ENCODE results near the gene SPRR3. TPM values are rescaled to one million over a fixed set of nuclear protein-coding genes. Genes with fewer than 3 reads are reported as not detected.

The SPRR3 gene
- total and polyA plus RNA-seq, 4 donors, result 0.61 TPM; not detected in 3

DNA sequence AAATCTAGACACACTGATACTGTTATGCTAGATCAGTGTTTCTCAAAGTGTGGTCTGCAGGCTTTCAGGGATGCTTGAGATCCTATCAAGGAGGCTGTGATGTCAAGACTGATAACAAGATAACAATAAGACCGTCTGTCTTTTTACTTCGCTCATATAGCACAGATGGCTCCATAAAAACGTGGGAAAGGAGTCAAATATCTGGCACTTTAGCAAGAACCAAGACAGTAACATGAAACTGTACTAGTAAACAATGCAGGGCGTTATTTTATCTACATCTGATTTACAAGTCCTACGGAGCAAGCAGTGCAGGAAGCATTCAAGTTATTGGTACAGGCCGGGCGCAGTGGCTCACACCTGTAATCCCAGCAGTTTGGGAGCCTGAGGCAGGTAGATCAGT, 3.6 kb upstream of the SPRR3 start:
- WGBS, result 54% methylated on average over 7 of the region's 7 CpGs
- no peak overlapping the region for H3K27ac ChIP-seq (ENCODE audit: low read depth in 1 of 2, low read length in 2 of 2)
- no peaks in the 10 kb centered on the region for H3K36me3 ChIP-seq (ENCODE audit: control insufficient read depth in 4 of 4, insufficient read depth in 3 of 4, low read depth in 1 of 4, low read length in 3 of 4)
- H3K4me1 ChIP-seq (ENCODE audit: control insufficient read depth in 4 of 4, insufficient read depth in 4 of 4, low read length in 3 of 4), result no peaks in the 10 kb centered on the region
- no peak overlapping the region for H3K9ac ChIP-seq (ENCODE audit: low read depth in 1 of 2, low read length in 2 of 2)
- H3K4me3 ChIP-seq (ENCODE audit: low read depth in 1 of 3, low read length in 3 of 3), result no peak overlapping the region
- H3K27me3 ChIP-seq (ENCODE audit: control insufficient read depth in 4 of 4, insufficient read depth in 4 of 4, low read length in 3 of 4), result no peaks in the 10 kb centered on the region
- H3K9me3 ChIP-seq (ENCODE audit: control insufficient read depth in 4 of 4, low read length in 3 of 4), result no peaks in the 10 kb centered on the region
- DNase-seq (ENCODE audit: low spot score), result no peak
- TF ChIP-seq REST (IDR thresholded peaks at IDR 0.05) (no peak), FOXA2 (IDR thresholded peaks at IDR 0.05) (no peak), HNF4A (conservative IDR thresholded peaks at IDR 0.05) (no peak), JUND (IDR thresholded peaks at IDR 0.05) (no peak), CTCF (IDR thresholded peaks at IDR 0.05; ENCODE audit: low read depth, low read length, missing input control) (no peak), RXRA (IDR thresholded peaks at IDR 0.05) (no peak), SP1 (IDR thresholded peaks at IDR 0.05) (no peak)
- TF ChIP-seq, protein P1, sequence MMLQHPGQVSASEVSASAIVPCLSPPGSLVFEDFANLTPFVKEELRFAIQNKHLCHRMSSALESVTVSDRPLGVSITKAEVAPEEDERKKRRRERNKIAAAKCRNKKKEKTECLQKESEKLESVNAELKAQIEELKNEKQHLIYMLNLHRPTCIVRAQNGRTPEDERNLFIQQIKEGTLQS (IDR thresholded peaks at IDR 0.05), result no peak

GRCh38 chr1:152998476-152998875, 3.1 kb upstream of the SPRR3 start:
- WGBS, result 87% methylated on average over 4 of the region's 4 CpGs
- no peak for DNase-seq (ENCODE audit: low spot score)
- H3K4me1 ChIP-seq (ENCODE audit: control insufficient read depth in 4 of 4, insufficient read depth in 4 of 4, low read length in 3 of 4), result no peaks in the 10 kb centered on the region
- H3K27ac ChIP-seq (ENCODE audit: low read depth in 1 of 2, low read length in 2 of 2), result no peak overlapping the region
- H3K27me3 ChIP-seq (ENCODE audit: control insufficient read depth in 4 of 4, insufficient read depth in 4 of 4, low read length in 3 of 4), result no peaks in the 10 kb centered on the region
- H3K9ac ChIP-seq (ENCODE audit: low read depth in 1 of 2, low read length in 2 of 2), result no peak overlapping the region
- no peak overlapping the region for H3K4me3 ChIP-seq (ENCODE audit: low read depth in 1 of 3, low read length in 3 of 3)
- no peaks in the 10 kb centered on the region for H3K9me3 ChIP-seq (ENCODE audit: control insufficient read depth in 4 of 4, low read length in 3 of 4)
- H3K36me3 ChIP-seq (ENCODE audit: control insufficient read depth in 4 of 4, insufficient read depth in 3 of 4, low read depth in 1 of 4, low read length in 3 of 4), result no peaks in the 10 kb centered on the region
- TF ChIP-seq SP1 (IDR thresholded peaks at IDR 0.05) (no peak), JUND (IDR thresholded peaks at IDR 0.05) (no peak), GABPA (IDR thresholded peaks at IDR 0.05 in 1 of 2, conservative IDR thresholded peaks at IDR 0.05 in 1 of 2) (no peak), REST (IDR thresholded peaks at IDR 0.05) (no peak), ZBTB33 (IDR thresholded peaks at IDR 0.05) (no peak), CTCF (IDR thresholded peaks at IDR 0.05; ENCODE audit: low read depth, low read length, missing input control) (no peak), EGR1 (IDR thresholded peaks at IDR 0.05; ENCODE audit: low read depth in 2 of 2) (no peak)
- TF ChIP-seq, protein P1 (IDR thresholded peaks at IDR 0.05), result no peak
- TF ChIP-seq, protein P2, sequence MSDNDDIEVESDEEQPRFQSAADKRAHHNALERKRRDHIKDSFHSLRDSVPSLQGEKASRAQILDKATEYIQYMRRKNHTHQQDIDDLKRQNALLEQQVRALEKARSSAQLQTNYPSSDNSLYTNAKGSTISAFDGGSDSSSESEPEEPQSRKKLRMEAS (IDR thresholded peaks at IDR 0.05), result no peak
